M059J (cell line): Measurements from ENCODE around the gene MMP20. TPM values are rescaled to one million over a fixed set of nuclear protein-coding genes. Genes with fewer than 3 reads are reported as not detected.
A peak's percentile ranks its signal among the peaks of the same experiment; 100 is the strongest.

Experiments used
- DNase-seq: peaks from one replicate; pipeline ENCODE4 v3.0.0-alpha.2; 2012; ENCODE audit warnings: low read depth
- total RNA-seq: library from RNA; depleted of rRNA; stranded (reverse); fragments of >200 nt; shearing (Covaris generic); gene quantifications from 2 replicates; pipeline ENCODE4 v1.2.3, GENCODE V29; 2014

Gene MMP20
- total RNA-seq, 1 experiment from 2014 or later: not detected

DNA sequence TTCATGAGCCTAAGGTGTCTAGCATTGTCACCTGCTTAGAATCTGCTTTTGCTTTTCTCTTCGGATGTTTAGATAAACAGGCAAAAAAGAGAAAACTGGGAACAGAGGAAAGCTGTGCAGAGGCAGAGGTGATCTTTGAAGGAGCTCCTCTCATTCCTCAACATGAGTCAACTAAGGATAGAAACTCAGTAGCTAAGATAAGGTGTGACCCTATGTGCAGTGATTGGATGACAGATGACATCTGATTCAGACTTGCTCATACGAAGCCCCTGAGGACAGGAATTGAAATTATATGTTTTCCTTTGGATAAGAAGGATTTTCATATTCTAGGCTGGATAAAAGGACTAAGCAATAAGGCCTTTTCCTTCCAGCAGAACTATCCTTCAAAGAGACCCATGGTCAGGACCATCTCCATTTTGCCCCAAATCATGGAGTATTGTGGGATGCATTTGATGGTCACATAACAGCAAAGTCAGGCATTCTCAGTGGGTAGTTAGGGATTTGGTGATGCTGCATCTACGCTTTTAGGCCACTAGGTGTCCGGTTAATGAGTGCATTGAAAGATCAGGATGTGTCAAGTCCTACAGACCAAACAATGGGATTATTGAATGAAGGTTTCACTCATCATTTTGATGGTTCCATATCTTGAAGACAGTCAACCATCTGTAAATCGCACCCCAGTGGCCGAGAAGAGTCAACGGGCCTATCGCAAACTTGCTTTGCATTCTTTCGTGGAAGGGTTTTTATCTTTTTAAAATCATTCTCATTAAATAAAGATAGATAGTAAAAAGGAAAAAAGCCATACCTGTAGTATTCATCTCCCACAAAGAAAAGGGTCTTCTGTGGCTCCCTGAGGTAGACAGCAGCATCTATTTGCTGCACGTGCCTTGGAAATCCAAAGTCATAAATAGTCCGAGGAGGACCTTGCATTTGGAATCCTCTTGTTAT lies 32.2 kb downstream of the MMP20 start:
- DNase-seq: peak; percentile 42

DNA sequence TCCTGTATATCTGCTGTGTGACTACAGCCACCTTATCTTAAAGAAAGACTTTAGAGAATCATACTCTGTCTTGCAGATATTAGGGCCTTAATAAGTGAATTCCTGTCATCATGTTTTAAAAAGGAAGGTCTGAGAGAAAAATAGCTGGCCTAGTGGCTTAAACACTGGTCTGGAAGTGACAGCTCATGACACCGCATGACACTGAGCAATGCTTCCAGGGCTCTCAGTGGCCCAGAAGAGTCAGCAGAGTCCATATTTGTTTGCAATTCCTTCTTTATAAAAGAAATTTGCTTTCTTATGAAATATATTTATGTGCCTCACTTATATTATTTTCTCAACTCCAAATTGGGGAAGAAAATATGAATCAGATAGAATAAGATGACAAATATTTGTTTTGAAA lies 33.0 kb downstream of the MMP20 start:
- DNase-seq: no peak

DNA sequence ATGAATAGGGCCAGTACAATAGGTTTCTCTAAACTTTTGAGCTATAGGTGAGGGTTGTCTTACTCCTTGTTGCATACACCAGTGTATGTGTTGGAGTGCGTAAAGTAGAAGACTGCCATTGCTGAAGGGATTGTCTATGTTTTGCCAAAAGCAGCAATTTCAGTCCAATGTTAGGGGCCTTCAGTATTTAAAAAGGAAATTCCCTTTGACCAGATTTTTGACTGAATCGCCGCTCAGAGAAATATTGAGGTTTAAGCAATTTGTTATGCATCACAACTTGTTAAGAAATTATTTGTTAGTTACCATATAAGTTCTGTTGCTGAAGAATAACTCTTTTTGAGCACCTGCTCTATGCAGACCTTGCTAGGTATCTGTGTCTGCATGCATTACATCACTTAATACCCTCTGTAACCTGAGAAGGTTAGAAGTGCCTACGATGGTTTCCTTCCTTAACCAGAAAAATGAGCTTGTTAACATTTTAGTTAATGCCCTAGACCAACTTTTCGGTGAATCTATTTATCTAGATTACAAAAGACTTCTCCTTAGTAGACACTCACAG lies 33.9 kb downstream of the MMP20 start:
- no peak for DNase-seq

DNA sequence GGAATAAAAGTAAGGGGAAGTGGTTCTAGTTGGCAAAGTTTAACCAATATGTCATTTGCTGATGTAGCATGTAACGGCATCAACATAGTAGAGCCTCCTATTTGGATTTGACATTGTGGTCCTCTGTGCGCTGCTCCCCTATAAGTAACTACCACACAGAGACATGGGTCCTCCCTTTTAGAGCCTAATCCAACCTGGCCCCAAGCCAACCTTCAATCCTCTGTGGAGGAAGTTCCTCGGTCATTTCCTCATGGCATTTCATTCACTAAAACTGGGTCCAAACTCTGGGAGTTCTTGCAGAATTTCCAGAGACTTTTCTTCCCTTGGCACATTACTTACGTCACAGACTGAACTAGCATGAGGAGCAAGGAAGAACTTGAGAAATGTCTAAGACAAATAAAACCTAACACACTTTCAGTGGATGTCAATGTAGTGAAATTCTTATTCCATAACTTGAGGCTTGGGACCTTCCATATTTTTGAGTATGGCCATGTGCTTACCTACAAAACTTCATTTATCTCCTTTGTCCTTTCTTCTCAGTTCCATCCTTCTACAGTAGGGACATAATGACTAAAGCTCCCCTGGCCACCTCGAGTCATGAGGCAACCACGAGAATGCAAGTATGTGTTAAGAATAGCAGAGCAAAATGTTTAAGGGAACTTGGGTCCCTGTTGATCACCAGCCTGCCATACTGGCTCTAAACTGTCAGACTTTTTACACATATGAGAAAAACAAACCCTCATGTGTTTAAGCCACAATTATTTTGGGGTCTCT lies 34.7 kb downstream of the MMP20 start:
- no peak for DNase-seq

DNA sequence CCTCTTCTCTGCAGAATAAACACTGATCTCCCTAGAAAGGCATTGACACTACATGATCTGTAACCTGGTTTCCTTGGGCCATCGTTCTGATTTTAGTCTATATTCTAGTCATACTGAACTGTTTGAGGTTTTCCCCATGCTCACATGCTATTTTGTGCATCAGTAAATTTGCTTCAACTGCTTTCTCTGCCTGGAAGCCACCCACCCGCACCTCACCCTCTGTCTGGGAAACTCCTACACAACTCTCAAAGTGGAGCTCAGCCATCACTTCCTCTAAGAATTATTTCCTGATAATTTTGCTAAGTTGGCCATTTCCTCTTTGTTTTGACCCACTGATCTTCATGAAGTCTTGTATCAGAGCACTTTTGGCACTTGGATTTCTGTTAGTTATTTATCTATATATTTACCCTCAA lies 36.1 kb downstream of the MMP20 start:
- no peak for DNase-seq

DNA sequence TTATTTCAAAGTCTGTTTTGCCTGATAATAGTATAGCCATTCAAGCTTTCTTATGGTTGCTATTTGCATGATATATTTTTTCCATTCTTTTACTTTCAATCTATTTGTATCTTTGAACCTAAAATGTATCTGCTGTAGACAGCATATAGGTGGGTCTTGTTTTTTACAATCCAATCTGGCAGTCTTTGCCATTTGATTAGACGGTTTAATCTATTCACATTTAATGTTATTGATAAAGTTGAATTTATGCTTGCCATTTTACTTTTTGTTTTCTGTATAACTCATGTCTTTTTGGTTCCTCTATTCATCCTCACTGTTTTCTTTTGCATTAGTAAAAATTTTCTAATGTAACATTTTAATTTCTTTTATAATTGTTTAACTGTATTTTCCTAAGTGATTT lies 37.4 kb downstream of the MMP20 start:
- no peak for DNase-seq

DNA sequence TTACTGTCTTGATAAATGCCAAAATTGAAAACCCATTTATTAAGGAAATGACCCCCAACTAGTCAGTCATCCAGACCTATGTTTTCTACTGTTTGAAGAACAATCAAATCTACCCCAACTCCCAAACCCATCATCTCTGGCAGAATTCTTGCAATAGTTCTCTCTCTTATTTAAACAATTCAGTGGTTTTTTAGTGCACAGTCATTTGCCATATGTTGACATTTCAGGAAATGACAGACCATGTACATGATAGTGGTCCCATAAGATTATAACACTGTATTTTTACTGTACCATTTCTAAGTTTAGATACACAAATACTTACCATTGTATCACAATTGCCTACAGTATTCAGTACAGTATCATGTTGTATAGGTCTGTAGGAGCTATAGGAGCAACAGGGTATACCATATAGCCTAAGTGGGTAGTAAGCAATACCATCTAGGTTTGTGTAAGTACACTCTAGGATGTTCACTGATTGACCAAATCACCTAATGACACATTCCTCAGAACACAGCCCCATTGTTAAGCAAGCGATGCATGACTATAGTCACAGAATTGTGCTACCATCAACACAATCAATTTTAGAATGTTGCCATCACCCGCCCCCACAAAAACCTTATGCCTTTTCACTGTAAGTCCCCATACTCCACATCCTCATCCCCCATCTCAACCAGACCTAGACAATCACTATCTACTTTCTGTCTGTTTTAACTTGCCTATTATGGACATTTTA lies 41.8 kb downstream of the MMP20 start:
- DNase-seq: no peak

DNA sequence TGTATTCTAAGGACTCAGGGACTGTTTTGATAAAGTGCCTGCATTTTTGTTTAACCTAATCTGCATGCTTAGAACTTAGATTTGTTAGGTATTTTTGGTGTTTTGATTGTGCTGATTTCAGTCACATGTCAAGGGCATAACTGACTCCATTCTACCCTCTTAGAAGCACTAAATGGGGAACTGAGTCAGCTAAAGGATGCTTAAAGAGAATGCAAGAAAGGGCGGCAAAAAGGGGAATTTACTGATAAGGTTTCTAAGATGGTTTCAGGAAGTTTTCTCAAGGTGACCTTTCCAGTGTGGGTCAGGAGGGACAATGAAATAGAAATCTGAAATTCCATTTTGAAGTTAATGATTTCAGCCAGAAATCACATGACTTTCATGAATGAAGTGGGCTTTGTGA lies 43.0 kb downstream of the MMP20 start:
- no peak for DNase-seq

DNA sequence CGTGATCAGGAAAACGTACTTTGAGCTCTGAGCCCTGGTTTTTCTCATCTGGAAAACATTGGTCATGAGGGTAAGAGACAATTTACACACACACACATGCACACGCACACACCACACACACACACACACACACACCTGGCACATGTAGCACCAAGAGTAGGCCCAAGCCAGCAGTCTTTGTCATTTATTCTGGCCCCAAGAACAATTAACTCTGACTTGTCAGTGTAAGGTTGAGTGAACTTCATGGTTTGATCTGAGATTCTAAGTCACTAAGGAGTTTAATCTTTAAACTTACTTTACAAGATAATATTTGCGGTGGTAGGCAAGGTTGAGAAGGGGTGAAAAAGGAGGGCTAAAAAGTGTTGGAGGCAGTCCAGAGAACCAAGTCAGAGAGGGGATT lies 44.1 kb downstream of the MMP20 start:
- no peak for DNase-seq

DNA sequence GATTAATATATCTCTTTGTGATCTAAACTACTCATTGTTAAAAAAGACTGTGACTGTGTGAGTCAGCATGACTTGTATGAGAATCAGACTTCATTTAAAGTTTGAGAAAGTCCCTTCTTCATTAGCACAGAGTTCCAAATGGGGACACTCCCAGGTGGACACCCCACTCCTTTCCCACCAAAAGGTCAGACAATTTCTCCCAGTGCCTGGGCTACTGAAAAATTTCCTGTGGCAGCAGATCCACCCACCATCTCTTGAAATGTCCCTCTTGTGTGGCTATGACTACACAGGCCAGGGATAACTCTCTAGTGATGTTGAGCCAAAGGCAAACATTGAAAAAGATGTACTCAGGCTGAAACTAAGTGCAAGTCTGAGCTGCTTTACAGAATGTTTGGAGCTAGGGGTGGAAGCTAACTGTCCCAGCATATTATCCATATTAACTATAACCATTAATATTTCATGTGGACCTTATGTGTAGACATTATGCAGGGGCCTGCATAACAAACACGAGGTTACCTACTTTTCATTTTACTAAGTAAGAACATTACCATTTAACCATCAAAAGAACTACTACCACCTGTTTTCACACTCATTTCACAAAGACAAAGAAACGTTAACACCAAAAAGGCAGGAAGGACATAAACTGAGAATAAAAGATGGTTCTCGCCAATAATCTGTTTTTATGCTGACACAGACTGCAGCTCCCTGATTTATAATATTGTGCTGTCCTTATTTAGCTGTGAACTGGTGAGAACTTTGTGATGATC lies 44.8 kb downstream of the MMP20 start:
- peak; percentile 7 for DNase-seq

DNA sequence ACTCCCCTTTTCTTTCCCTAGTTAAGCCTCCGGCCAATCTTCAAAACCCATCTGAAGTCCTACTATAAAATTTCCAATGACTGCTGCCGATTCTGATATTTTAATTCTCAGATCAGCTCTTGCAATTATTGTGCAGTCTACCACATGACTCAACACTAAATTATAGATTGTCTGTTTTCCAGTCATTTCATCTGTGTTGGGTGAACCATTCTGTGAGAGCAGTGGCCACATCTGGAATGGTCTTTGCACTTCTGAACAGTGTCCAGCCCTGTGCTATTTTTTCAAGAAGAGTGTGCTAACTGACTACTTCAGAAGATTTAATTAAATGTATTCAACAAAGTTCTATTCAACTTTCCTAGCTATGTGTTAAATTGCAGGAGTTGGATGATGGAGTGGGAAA lies 47.4 kb downstream of the MMP20 start:
- no peak for DNase-seq

DNA sequence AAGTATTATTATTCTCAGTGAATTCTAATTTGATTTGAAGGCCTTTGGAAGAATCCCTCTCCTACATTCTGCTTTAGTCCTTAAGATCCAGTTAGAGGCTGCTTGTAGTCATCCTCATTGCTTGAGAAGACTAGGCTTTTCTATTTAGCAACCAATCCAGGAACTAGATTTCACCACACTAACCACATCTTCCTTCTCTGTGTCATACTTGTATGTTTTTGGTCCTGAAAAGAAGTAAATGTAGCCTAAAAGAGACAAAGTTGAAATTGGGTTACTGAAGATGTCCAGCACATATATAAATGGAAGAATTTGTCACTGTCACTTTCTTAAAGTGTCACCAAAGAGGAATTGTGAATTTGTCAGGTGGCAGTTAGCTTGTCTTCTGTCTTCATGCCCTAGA lies 48.0 kb downstream of the MMP20 start:
- DNase-seq: peak; percentile 11

DNA sequence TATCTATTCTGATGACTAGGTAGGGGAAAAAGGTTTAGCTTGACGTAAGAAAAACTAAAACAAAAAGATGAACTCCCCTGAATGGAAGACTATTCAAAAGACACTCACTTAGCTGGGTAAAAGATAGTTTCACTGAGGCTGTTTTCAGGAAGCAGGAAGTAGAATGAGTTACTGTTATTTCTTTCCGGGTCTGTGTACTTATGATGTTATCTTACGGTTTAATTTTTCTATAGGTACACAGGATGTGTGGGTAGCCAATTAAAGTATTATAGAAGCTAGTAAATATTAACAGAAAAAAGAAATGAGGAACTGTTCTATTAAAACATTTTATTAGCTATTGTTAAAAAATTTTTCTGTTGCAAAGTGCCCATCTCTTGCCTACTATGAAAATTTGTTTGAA lies 48.8 kb downstream of the MMP20 start:
- no peak for DNase-seq

DNA sequence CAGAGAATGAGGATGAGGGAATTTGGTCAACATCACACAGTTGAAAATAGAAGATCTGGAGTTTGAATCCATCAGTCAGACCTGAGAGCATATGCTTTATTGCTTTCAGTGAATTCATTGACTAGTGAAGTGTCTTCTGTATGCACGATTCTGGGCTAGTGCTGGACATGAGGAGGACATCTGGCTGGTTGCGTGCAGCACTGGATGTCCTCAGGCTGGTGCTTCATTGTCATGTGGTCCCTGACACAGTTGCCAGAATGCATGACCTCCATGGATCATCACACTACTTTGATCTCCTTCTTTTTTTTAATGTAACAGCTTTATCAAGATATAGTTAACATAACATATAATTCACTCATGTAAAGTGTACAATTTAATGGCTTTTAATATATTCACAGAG lies 50.1 kb downstream of the MMP20 start:
- no peak for DNase-seq

DNA sequence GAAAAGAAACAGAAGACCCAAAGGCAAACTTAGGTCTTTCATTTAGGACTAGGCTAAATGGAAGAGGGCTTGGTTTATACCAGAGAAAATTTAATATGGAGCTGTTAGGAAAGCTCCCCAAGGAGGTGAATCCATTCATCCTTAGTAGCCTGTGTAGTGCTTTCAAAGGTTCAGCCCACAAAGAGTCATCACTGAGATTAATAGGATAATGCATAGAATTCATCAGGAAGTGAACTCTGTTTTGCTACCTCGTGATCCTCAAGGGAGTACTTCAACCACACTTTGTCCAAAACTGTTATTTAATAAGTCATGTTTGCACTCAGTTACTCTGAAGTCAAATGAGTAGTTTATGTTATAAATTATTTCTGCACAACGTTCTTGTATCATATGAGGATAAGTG lies 51.3 kb downstream of the MMP20 start:
- peak; percentile 62 for DNase-seq

DNA sequence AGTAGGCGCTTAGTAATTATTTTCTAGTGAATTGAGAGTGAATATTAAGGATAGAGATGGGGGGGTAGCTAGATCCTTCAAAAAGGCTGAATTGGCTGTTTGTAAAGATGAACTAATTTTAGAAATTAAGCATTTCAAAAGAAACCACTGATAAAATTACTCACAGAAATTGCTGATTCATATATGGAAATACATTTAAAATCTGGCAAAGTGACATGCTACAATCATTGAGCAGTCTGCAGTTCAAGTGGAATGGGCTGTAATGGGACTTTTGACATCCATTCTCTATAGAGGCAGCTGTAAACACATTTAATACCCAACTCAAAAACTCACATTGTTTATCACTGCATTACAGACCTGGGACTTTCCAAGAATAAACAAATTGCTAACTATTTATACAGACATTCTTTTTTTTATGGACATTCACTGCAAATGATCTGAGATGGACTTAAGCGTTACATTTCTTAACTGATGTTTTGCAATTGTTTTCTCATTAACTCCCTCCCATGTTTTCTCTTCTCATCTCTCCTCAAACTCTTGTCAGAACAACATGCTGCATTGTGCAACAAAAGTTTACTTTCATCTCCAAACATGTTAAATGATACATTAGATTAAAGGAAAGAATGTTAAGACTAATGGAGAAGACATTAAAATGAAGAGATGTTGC lies 52.4 kb downstream of the MMP20 start:
- DNase-seq: no peak

DNA sequence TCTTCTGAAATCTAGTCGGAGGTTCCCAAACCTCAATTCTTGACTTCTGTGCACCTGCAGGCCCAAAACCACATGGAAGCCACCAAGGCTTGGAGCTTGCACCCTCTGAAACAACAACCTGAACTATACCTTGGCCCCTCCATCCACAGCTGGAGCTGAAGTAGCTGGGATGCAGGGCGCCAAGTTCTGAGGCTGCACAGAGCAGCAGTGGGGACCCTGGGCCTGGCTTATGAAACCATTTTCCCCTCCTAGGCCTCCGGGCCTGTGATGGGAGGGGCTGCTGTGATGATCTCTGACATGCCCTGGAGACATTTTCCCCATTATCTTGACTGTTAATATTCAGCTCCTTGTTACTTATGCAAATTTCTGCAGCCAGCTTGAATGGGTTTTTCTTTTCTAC lies 56.3 kb downstream of the MMP20 start:
- DNase-seq: no peak

DNA sequence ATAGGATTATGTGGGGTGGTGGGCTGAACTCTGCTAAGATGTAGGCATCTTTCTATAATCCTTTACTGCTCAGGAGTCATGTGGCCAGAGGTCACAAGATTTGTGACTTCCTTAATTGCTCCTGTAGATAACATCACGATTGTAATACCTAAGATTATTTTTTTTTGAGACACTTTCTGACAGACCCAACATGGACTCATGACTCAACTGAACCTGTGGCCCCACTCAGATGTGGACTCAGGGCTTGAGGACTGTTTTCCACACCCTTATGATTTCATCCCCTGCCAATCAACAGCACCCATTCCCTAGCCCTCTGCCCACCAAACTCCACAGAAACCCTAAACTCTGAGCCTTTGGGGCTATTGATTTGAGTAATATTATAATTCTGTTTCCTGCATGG lies 59.0 kb downstream of the MMP20 start:
- no peak for DNase-seq

DNA sequence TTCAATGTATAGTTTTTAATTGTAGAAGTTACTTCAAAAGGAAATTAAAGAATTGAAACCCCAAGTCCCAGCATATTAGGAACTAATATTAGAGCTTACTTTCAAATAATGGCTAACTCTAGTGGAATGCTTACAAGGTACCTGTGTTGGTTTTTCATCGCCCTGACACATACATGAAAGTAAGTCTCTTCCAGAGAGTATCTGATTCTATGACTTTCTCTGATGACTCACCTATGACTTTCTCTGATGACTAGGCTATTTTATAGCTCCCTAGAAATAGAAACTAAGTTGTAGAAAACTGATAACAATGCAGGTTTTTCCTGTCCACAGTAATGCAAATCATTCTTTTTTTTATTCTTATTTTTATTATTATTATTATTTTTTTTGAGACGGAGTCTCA lies 61.0 kb downstream of the MMP20 start:
- DNase-seq: peak; percentile 88

DNA sequence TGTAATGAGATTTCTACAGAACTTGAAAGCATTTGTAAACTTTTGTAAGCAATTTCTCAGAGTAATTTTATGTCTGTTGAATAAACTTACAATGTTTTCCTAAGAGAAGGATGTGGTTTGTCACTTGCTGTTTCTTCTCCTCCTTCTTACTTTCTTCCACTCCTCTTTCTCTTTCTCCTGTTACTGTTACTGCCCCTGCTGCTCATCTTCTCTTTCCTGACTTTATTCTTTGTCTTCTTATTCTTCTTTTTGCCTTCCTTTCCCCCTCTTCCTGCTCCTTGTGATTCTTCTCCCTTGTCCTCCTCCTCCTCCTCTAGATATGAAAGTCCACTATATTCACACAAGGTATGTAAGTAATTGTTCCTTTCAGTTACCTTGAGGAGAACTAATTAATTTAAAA lies 63.5 kb downstream of the MMP20 start:
- DNase-seq: no peak

DNA sequence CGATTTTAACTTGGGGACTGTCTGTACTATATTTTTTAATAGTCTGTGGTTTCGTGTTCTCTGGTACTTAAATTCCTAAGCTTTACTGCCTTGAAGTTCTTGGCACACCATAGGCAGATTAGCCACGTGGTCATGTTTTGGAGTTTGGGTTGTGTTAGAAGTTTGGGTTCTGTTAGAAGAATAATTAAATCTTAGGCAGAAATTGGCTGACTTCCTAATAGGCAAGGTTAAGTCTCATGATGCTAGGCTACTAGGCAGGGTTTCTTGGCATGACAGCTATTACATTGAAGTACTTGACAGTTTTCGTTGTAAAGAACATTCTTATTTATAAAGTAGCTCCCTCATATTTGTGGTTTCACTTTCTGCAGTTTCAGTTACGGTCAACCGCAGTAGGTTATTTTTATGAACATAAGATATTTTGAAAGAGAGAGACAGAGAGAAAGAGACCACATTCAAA lies 64.5 kb downstream of the MMP20 start:
- peak; percentile 83 for DNase-seq
